ENCODE results near the gene M6PR. TPM values are rescaled to one million over a fixed set of nuclear protein-coding genes. Genes with fewer than 3 reads are reported as not detected.
A peak's percentile ranks its signal among the peaks of the same experiment; 100 is the strongest.

M6PR gene
- total and polyA plus RNA-seq, 2 of the 8 experiments (the other 6 are each of a cell fraction or from before 2014, with no cell fraction given), result 106 to 122 TPM

GRCh38 chr12:8913702-8914032 lies 35.8 kb downstream of the M6PR start:
- FAIRE-seq, result no peak
- H3K79me2 ChIP-seq (ENCODE audit: control insufficient read depth in 1 of 2, insufficient read depth in 2 of 2, low read length in 2 of 2), result peaks cover 31 to 43% of the 10 kb centered on the region in 2 experiments
- H3K56ac ChIP-seq (replicated peaks; ENCODE audit: insufficient read length, low read depth, low read length), result peak overlapping the region; percentile 92
- no peak for DNase-seq (ENCODE audit: low read depth in 1 of 2, low spot score in 2 of 2)
- peak overlapping the region; percentile 98 for H2BK5ac ChIP-seq (ENCODE audit: low read depth, low read length)
- H2AK5ac ChIP-seq (ENCODE audit: low read depth, low read length), result 0 out of 2 replicates have a peak overlapping the region, but pooled peaks have one; percentile 18
- no peak overlapping the region for H2BK15ac ChIP-seq (ENCODE audit: low read length)
- no peaks in the 10 kb centered on the region for H3K9me3 ChIP-seq (ENCODE audit: insufficient read depth in 2 of 2, low read depth in 1 of 2, low read length in 1 of 2)
- H3K4ac ChIP-seq (replicated peaks; ENCODE audit: insufficient read length, low read depth, low read length), result peak overlapping the region; percentile 28
- no peak overlapping the region for H2AFZ ChIP-seq (ENCODE audit: low read length)
- H2BK20ac ChIP-seq (ENCODE audit: low read length), result no peak overlapping the region; the same call in 1 of the 2 replicates
- ChIA-PET CTCF (ENCODE audit: partially characterized antibody) (interaction anchor here (0.9 to 2.0 kb wide), 2 partner anchors 24 to 216 kb away, joined by 3 to 8 read pairs; partner anchors contain the start of gene RIMKLB), POLR2A (ENCODE audit: partially characterized antibody) (interaction anchor here (1.1 to 18.7 kb wide), 13 partner anchors 9 to 216 kb away, joined by 3 to 438 read pairs (median 7); partner anchors contain the start of genes M6PR and RIMKLB)
- H3K27ac ChIP-seq (ENCODE audit: low read depth, low read length), result peak overlapping the region; percentile 89
- H4K5ac ChIP-seq (ENCODE audit: insufficient read length, low read depth, low read length), result peak overlapping the region; percentile 100
- H3K4me1 ChIP-seq (replicated peaks in 1 of 4; ENCODE audit: control insufficient read depth in 3 of 4, insufficient read depth in 4 of 4, low read length in 3 of 4), result peaks cover 0 to 37% (median 13%) of the 10 kb centered on the region in 4 experiments; a peak in 5 of 7 replicates
- H3K4me2 ChIP-seq (ENCODE audit: insufficient read depth in 1 of 2, low read depth in 2 of 2, low read length in 2 of 2), result peak overlapping the region; percentile 78 to 92
- H3K18ac ChIP-seq (ENCODE audit: extremely low read depth, low read length), result peak overlapping the region; percentile 99
- H2BK12ac ChIP-seq (ENCODE audit: low read depth, low read length), result no peak overlapping the region
- H2BK120ac ChIP-seq (replicated peaks; ENCODE audit: low read depth, low read length), result peak overlapping the region; percentile 12
- H3K23me2 ChIP-seq (ENCODE audit: low read depth, low read length), result peaks cover 9% of the 10 kb centered on the region
- H3K9ac ChIP-seq (replicated peaks in 1 of 4; ENCODE audit: extremely low read depth in 1 of 4, low read depth in 3 of 4, low read length in 3 of 4), result peak overlapping the region in 3 of 4 experiments; percentile 42 to 79 (median 65); a peak in 6 of 7 replicates
- H3K4me3 ChIP-seq (ENCODE audit: extremely low read depth in 1 of 4, insufficient read depth in 2 of 4, low read depth in 3 of 4, low read length in 4 of 4), result peak overlapping the region; percentile 40 to 99 (median 74)
- H3K27me3 ChIP-seq (replicated peaks in 1 of 4; ENCODE audit: control insufficient read depth in 3 of 4, extremely low read depth in 1 of 4, insufficient read depth in 3 of 4, low read length in 3 of 4), result no peaks in the 10 kb centered on the region
- peaks cover 8 to 14% of the 10 kb centered on the region in 2 experiments for H4K20me1 ChIP-seq (replicated peaks in 1 of 2; ENCODE audit: control insufficient read depth in 1 of 2, insufficient read depth in 2 of 2, low read length in 2 of 2)
- WGBS, 2 experiments (ENCODE audit: extremely low coverage in 1 of 2, insufficient coverage in 1 of 2, insufficient read length in 1 of 2, insufficient replicate concordance in 2 of 2, low coverage in 1 of 2, low lambda C conversion rate in 2 of 2, missing lambda C conversion rate in 1 of 2), result 1% methylated on average over 6 of the region's 6 CpGs; no CpG with 5 or more reads in 1 of the 2 experiments
- no peak overlapping the region for H3K23ac ChIP-seq (ENCODE audit: insufficient read length)
- H4K8ac ChIP-seq (ENCODE audit: extremely low read depth, insufficient read depth, low read length), result no peak overlapping the region
- H4K91ac ChIP-seq (replicated peaks; ENCODE audit: insufficient read length, low read length), result peak overlapping the region; percentile 38
- peaks cover 3 to 29% (median 9%) of the 10 kb centered on the region in 4 experiments; a peak in 6 of 8 replicates for H3K36me3 ChIP-seq (ENCODE audit: control insufficient read depth in 2 of 4, insufficient read depth in 4 of 4, low read length in 3 of 4)
- no peaks in the 10 kb centered on the region for H3K79me1 ChIP-seq (ENCODE audit: low read depth, low read length)
- no peak overlapping the region for H3K14ac ChIP-seq (ENCODE audit: insufficient read length)
- TF ChIP-seq ATF3 (IDR thresholded peaks at IDR 0.05; ENCODE audit: insufficient read depth, low read depth, low read length), result no peak
- peak; percentile 87 for TF ChIP-seq TAF7 (optimal IDR thresholded peaks at IDR 0.05; ENCODE audit: borderline replicate concordance, low read depth, low read length)
- no peak for TF ChIP-seq HDAC2 (IDR thresholded peaks at IDR 0.05; ENCODE audit: borderline replicate concordance in 1 of 2, low read depth in 2 of 2, low read length in 2 of 2)
- TF ChIP-seq KDM4A (IDR thresholded peaks at IDR 0.05; ENCODE audit: low read depth, low read length, severe bottlenecking), result no peak
- no peak for TF ChIP-seq YY1 (IDR thresholded peaks at IDR 0.05; ENCODE audit: low read depth, low read length)
- no peak for TF ChIP-seq KDM5A (IDR thresholded peaks at IDR 0.05; ENCODE audit: low read length)
- TF ChIP-seq POU5F1 (IDR thresholded peaks at IDR 0.05; ENCODE audit: low read depth, low read length), result no peak
- no peak for TF ChIP-seq TAF1 (IDR thresholded peaks at IDR 0.05; ENCODE audit: low read depth, low read length)
- TF ChIP-seq NANOG (IDR thresholded peaks at IDR 0.05; ENCODE audit: insufficient read depth, low read depth, low read length, poor library complexity, severe bottlenecking), result no peak
- TF ChIP-seq TCF12 (IDR thresholded peaks at IDR 0.05; ENCODE audit: low read depth, low read length), result no peak
- no peak for TF ChIP-seq BACH1 (IDR thresholded peaks at IDR 0.05; ENCODE audit: low read length)
- no peak for TF ChIP-seq JUN (IDR thresholded peaks at IDR 0.05; ENCODE audit: low read depth, low read length)
- TF ChIP-seq RFX5 (IDR thresholded peaks at IDR 0.05; ENCODE audit: borderline replicate concordance, low read depth, low read length), result no peak

All from H1 (cell line).